ENCODE data around the gene ACKR2.
A peak's percentile ranks its signal among the peaks of the same experiment; 100 is the strongest.

DNA sequence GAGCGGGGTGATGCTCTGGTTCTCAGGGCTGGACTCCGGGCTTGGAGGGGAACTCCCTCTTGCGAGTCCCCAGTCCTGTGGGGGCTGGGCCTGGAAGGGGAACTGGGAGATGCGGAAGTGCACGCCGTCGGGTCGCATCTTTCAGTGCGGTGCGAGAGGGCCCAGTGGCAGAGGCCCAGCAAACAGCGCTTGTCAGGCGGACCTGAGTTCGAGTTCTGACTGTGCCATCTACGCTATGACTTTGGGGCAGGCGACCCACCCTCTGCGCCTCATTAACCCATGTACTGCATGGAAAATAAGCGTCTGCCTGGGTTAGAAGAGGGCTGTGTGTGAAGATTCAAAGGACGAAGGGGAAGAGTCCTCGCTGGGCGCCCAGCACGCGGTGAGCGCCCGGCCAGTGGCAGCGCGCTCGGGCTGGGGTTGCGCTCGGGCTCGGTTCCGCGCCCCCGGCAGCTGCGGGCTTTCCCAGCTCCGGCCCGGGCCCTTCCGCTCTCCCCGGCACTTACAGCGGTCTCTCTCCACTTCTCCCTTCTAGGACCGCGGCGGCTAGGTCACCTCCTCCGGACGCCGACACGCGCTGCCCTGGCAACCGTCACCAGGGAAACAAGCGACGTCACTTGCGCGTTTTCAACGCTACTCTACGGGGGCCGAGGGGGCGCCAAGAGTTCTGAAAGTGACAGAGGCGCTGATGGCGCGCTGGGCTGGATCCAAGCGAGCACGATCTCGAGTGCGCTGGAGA, 36.4 kb upstream of the ACKR2 start, which contains the start of gene CCDC13:
- TF ChIP-seq, protein P1, sequence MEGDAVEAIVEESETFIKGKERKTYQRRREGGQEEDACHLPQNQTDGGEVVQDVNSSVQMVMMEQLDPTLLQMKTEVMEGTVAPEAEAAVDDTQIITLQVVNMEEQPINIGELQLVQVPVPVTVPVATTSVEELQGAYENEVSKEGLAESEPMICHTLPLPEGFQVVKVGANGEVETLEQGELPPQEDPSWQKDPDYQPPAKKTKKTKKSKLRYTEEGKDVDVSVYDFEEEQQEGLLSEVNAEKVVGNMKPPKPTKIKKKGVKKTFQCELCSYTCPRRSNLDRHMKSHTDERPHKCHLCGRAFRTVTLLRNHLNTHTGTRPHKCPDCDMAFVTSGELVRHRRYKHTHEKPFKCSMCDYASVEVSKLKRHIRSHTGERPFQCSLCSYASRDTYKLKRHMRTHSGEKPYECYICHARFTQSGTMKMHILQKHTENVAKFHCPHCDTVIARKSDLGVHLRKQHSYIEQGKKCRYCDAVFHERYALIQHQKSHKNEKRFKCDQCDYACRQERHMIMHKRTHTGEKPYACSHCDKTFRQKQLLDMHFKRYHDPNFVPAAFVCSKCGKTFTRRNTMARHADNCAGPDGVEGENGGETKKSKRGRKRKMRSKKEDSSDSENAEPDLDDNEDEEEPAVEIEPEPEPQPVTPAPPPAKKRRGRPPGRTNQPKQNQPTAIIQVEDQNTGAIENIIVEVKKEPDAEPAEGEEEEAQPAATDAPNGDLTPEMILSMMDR (IDR thresholded peaks at IDR 0.05), result no peak
- TF ChIP-seq POLR2A (IDR thresholded peaks at IDR 0.05), result peak; percentile 47
